HepG2 (cell line): ENCODE data around the gene SLC7A6OS. TPM values are rescaled to one million over a fixed set of nuclear protein-coding genes. Genes with fewer than 3 reads are reported as not detected.

Experiments
- EHMT2 ChIP-seq: fragments of 200-600 bp; sonication (generic); IDR thresholded peaks from 2 replicates; pipeline ENCODE4 v1.7.0; 2017; ENCODE audit warnings: antibody characterized with exemption, low read depth, low read length, borderline replicate concordance
- MXI1 ChIP-seq: IDR thresholded peaks from 3 replicates; pipeline ENCODE4 v1.6.1; 2012; ENCODE audit warnings: low read depth, low read length, inconsistent platforms, borderline replicate concordance
- NFE2L1 ChIP-seq: sonication (generic); formaldehyde crosslinking; IDR thresholded peaks from 2 replicates; pipeline ENCODE4 v1.4.0; 2020; ENCODE audit warnings: missing genetic modification reagents, mild to moderate bottlenecking, borderline replicate concordance
- ONECUT2 ChIP-seq: sonication (generic); formaldehyde crosslinking; IDR thresholded peaks from 2 replicates; pipeline ENCODE4 v1.4.0; 2020; ENCODE audit warnings: missing genetic modification reagents
- SKI ChIP-seq: fragments of 450-650 bp; IDR thresholded peaks from one replicate; pipeline ENCODE4 v1.6.1; 2018; ENCODE audit warnings: mild to moderate bottlenecking; ENCODE audit not compliant: partially characterized antibody
- TGIF2 ChIP-seq: IDR thresholded peaks from 2 replicates; pipeline ENCODE4 v1.6.1; 2016; ENCODE audit warnings: control low read depth, missing compliant biosample characterization
- THAP11 ChIP-seq: IDR thresholded peaks from 2 replicates; pipeline ENCODE4 v1.6.1; 2016; ENCODE audit warnings: missing biosample characterization, missing genetic modification reagents
- ZNF12 ChIP-seq: sonication (generic); formaldehyde crosslinking; IDR thresholded peaks from 2 replicates; pipeline ENCODE4 v1.5.0; 2020; ENCODE audit warnings: missing genetic modification reagents
- ZNF225 ChIP-seq: sonication (generic); formaldehyde crosslinking; IDR thresholded peaks from 2 replicates; pipeline ENCODE4 v1.4.0; 2020; ENCODE audit warnings: mild to moderate bottlenecking, missing genetic modification reagents
- ZNF263 ChIP-seq: sonication (generic); formaldehyde crosslinking; IDR thresholded peaks from 2 replicates; pipeline ENCODE4 v1.4.0; 2020; ENCODE audit warnings: missing genetic modification reagents
- ZNF616 ChIP-seq: sonication (generic); formaldehyde crosslinking; IDR thresholded peaks from 2 replicates; pipeline ENCODE4 v1.5.0; 2020; ENCODE audit warnings: low read depth, mild to moderate bottlenecking, missing genetic modification reagents
- ZNF782 ChIP-seq: sonication (generic); formaldehyde crosslinking; IDR thresholded peaks from 2 replicates; pipeline ENCODE4 v1.4.0; 2020; ENCODE audit warnings: missing genetic modification reagents, mild to moderate bottlenecking, borderline replicate concordance
- polyA plus RNA-seq, 8 experiments: library from polyadenylated mRNA; depleted of rRNA in 3 of 8; stranded (reverse) in 7 of 8; unstranded in 1 of 8; fragments of >200 nt; fragmentation: Illumina TruSeq in 4 of 8; extraction: Trizol in 4 of 8; gene quantifications; 2 replicates each; pipeline versions ENCODE4 v1.2.1 to v1.2.3, GENCODE V29; 2011 to 2016; ENCODE audit warnings: low read depth in 4 of 8, missing spikeins in 1 of 8, mixed read lengths in 1 of 8; ENCODE audit not compliant: insufficient read depth in 1 of 8
- total RNA-seq, 5 experiments: library from RNA; depleted of rRNA; stranded (reverse); fragments of >200 nt; fragmentation: Illumina TruSeq; extraction: Trizol; gene quantifications; 2 replicates each; pipeline ENCODE4 v1.2.3, GENCODE V29; 2016; ENCODE audit warnings: low read depth in 1 of 5
- TF ChIP-seq, protein P1 (sequence below): sonication (generic); formaldehyde crosslinking; IDR thresholded peaks from 2 replicates; pipeline ENCODE4 v1.4.0; 2020; ENCODE audit warnings: mild to moderate bottlenecking, missing genetic modification reagents, borderline replicate concordance
- TF ChIP-seq, protein P2 (sequence below), 2 experiments: sonication (generic) in 1 of 2; formaldehyde crosslinking in 1 of 2; IDR thresholded peaks; 2 replicates each; pipeline versions ENCODE4 v1.6.1 to v1.9.0; 2014 to 2022; ENCODE audit warnings: antibody characterized with exemption in 1 of 2, borderline replicate concordance in 1 of 2, inconsistent platforms in 1 of 2, low read depth in 1 of 2, missing genetic modification reagents in 1 of 2
- TF ChIP-seq, protein P3 (sequence below): sonication (generic); formaldehyde crosslinking; IDR thresholded peaks from 2 replicates; pipeline ENCODE4 v1.4.0; 2020; ENCODE audit warnings: missing genetic modification reagents

SLC7A6OS gene
- total and polyA plus RNA-seq, 2 of the 13 experiments (the other 11 are each of a cell fraction or from before 2014, with no cell fraction given): 11.2 to 21.5 TPM

DNA sequence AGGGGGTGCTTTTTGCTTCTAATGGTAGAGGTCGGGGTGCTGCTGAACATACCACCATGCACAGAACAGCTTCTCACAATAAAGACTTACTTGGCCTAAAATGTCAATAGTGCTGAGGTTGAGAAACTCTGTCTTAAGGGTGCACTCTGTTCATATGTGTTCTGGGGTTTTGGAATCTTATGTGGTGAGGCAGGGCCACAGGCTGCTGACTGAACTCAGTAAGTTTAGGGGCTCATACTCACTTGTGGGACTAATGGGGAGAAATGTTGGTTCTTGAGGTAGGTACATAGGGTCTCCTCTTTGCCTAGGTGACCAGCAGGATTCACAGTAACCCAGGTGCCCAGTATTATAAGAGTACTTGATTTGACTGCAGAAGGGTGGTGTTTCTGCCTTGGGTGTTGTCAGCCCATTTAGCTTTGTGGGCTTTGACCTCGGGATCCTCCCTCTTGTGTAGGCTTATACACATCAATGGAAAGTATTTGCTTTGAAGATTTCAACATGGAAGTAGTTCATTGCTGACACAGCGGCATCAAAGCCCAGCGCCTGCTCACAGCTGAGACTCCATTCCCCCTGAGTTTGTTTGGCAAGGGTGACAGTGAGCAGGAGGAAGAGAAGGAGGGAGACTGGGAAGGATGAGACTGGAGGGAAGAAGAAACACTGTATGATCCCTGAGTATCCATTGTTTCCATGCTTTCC is 29.2 kb downstream of the SLC7A6OS start (continued):
- TF ChIP-seq, protein P1, sequence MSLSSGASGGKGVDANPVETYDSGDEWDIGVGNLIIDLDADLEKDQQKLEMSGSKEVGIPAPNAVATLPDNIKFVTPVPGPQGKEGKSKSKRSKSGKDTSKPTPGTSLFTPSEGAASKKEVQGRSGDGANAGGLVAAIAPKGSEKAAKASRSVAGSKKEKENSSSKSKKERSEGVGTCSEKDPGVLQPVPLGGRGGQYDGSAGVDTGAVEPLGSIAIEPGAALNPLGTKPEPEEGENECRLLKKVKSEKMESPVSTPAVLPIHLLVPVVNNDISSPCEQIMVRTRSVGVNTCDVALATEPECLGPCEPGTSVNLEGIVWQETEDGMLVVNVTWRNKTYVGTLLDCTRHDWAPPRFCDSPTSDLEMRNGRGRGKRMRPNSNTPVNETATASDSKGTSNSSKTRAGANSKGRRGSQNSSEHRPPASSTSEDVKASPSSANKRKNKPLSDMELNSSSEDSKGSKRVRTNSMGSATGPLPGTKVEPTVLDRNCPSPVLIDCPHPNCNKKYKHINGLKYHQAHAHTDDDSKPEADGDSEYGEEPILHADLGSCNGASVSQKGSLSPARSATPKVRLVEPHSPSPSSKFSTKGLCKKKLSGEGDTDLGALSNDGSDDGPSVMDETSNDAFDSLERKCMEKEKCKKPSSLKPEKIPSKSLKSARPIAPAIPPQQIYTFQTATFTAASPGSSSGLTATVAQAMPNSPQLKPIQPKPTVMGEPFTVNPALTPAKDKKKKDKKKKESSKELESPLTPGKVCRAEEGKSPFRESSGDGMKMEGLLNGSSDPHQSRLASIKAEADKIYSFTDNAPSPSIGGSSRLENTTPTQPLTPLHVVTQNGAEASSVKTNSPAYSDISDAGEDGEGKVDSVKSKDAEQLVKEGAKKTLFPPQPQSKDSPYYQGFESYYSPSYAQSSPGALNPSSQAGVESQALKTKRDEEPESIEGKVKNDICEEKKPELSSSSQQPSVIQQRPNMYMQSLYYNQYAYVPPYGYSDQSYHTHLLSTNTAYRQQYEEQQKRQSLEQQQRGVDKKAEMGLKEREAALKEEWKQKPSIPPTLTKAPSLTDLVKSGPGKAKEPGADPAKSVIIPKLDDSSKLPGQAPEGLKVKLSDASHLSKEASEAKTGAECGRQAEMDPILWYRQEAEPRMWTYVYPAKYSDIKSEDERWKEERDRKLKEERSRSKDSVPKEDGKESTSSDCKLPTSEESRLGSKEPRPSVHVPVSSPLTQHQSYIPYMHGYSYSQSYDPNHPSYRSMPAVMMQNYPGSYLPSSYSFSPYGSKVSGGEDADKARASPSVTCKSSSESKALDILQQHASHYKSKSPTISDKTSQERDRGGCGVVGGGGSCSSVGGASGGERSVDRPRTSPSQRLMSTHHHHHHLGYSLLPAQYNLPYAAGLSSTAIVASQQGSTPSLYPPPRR (CRISPR knock-in tag): peak; percentile 97
- TF ChIP-seq SKI (peak; percentile 66), THAP11 (CRISPR knock-in tag) (peak; percentile 75), ZNF263 (CRISPR knock-in tag) (peak; percentile 37; the same call in 1 of the 2 replicates), NFE2L1 (CRISPR knock-in tag) (no peak), ZNF616 (0 out of 2 replicates have a peak, but pooled peaks have one; percentile 54), ZNF782 (CRISPR knock-in tag) (peak; percentile 44; the same call in 1 of the 2 replicates), EHMT2 (no peak; the same call in 1 of the 2 replicates), ZNF225 (CRISPR knock-in tag) (no peak), ZNF12 (CRISPR knock-in tag) (peak; percentile 89), ONECUT2 (CRISPR knock-in tag) (no peak), TGIF2 (peak; percentile 97; the same call in 1 of the 2 replicates), MXI1 (peak; percentile 73; the same call in 2 of the 3 replicates)
- TF ChIP-seq, protein P2, sequence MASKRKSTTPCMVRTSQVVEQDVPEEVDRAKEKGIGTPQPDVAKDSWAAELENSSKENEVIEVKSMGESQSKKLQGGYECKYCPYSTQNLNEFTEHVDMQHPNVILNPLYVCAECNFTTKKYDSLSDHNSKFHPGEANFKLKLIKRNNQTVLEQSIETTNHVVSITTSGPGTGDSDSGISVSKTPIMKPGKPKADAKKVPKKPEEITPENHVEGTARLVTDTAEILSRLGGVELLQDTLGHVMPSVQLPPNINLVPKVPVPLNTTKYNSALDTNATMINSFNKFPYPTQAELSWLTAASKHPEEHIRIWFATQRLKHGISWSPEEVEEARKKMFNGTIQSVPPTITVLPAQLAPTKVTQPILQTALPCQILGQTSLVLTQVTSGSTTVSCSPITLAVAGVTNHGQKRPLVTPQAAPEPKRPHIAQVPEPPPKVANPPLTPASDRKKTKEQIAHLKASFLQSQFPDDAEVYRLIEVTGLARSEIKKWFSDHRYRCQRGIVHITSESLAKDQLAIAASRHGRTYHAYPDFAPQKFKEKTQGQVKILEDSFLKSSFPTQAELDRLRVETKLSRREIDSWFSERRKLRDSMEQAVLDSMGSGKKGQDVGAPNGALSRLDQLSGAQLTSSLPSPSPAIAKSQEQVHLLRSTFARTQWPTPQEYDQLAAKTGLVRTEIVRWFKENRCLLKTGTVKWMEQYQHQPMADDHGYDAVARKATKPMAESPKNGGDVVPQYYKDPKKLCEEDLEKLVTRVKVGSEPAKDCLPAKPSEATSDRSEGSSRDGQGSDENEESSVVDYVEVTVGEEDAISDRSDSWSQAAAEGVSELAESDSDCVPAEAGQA (IDR thresholded peaks at IDR 0.05; ENCODE audit: low read depth): peak; percentile 79; the same call in 1 of the 2 replicates
- TF ChIP-seq, protein P2 (CRISPR knock-in tag; IDR thresholded peaks at IDR 0.05; ENCODE audit: borderline replicate concordance): no peak
- TF ChIP-seq, protein P3, sequence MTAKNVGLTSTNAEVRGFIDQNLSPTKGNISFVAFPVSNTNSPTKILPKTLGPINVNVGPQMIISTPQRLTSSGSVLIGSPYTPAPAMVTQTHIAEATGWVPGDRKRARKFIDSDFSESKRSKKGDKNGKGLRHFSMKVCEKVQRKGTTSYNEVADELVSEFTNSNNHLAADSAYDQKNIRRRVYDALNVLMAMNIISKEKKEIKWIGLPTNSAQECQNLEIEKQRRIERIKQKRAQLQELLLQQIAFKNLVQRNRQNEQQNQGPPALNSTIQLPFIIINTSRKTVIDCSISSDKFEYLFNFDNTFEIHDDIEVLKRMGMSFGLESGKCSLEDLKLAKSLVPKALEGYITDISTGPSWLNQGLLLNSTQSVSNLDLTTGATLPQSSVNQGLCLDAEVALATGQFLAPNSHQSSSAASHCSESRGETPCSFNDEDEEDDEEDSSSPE: peak; percentile 60; the same call in 1 of the 2 replicates
